GM21529 (cell line): ENCODE measurements around the gene MIAT.
"Not testable (repeated sequence)": the region's sequence is repeated elsewhere in the genome, so short reads cannot be mapped to it uniquely, and the experiment has no call there.

Source experiments
- ATAC-seq: cut with Tn5 transposase; IDR thresholded peaks from one replicate; pipeline ENCODE4 v1.9.1; 2021; ENCODE audit not compliant: unreplicated experiment

MIAT gene

DNA sequence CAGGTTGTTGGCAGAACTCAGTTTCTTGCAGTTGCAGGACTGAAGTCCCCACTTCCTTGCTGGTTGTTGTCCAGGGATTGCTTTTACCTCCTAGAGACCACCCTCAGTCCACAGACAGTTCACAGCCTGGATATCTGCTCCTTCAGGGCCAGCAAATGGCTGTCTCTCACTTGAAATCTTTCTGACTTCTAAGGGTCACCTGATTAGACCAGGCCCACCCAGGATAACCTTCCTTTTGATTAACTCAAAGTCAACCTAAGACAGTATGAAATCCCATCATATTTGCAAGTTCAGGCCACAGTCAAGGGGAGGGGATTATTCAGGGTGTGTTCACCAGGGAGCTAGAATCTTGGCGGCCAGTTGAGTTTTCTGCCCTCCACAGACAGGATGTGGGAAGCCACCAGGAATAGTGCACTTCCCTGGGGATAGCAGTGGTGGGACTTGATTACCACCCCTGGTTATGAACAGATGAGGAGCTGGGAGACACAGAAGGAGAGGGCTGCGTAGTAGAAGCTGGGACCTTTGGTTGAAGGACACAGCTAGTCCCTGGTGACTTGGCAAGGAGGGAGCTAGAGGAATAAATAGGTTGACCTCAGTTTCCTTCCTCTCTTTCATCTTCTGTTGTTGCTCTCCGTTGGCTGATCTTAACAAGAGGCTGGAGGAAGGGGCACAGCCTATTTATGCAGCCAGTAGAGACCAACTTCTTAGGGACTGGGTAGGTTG, 33.4 kb downstream of the MIAT start:
- no peak for ATAC-seq

DNA sequence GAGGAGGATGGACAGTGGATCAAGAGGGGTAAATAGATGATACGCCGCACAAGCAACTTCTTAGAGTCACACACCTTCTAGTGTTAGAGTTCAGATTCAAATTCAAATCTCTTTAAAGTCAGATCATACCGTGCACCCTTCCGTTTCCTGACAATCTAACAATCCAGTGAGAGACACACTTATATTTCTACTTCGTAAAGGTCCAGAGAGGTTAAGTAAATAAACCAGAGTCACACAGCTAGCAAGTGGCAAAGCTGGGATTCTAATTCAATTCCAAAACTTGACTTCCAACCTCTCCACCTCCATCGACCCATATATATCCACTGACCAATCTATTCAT, 34.0 kb downstream of the MIAT start:
- no peak for ATAC-seq

DNA sequence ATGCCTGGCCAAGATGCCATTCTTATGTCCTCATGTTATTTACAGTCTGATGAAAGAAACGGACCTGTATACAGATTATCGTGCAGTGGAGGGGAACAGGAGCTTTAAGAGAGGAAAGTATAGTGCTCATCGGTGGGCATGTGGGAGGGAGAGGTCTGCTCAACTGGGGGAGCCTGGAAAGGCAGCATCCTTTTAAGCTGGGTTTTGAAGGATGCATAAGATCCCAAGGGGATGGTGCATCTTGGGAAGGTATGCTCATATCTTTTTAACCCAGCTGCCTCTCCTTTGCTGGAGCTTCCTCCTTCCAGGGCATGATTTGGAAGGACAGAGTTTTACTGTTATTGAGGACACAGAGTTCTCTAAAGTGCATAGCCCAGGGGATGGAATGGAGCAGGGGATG, 34.8 kb downstream of the MIAT start:
- no peak for ATAC-seq

DNA sequence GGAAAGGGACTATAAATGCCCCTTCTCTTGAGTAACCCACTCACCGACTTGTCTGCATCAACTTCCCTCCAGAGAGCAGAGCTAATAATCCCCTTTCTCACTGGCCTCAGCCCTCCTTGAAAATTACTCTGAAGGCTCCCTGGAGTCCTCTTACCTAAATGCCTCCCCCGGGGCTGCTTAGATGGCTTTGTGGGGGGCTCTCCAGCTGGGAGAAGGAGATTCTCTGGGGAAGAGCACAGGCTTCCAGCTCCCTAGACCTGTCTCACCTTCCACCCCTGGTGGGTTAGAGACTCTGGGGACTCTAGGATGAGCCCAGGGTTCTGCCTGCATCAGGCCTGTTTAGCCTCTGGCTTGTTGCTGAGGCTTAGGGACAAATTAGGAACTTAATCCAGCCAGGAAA, 39.8 kb downstream of the MIAT start:
- no peak for ATAC-seq

DNA sequence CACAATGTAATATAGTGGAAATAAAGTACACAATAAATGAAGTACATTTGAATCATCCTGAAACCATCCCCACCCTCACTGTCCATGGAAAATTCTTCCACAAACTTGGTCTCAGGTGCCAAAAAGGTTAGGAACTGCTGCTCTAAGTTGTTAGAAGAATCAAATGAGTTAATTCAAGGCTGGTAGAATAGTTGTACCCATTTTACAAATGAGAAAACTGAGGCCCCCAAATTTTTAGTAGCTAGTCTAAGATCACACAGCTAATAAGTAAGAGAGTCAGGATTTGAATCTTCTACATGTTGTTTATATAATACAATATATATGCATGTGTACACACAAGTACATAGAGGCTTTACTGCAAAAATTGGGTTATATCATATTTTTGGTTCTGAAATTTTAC, 43.1 kb downstream of the MIAT start:
- ATAC-seq: no peak

DNA sequence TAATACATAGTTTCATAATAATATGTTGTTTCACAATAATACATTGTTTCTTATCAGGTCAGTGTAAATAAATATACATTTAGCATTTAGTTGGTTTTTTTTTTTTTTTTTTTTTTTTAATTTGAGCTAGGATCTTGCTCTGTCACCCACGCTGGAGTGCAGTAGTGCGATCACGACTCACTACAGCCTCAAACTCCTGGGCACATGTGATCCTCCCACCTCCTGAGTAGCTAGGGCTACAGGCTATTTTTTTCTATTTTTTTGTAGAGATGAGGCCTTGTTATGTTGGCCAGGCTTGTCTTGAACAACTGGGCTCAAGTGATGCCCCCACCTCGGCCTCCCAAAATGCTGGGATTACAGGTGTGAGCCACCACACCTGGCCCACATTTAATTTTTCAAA, 43.5 kb downstream of the MIAT start:
- no peak for ATAC-seq

DNA sequence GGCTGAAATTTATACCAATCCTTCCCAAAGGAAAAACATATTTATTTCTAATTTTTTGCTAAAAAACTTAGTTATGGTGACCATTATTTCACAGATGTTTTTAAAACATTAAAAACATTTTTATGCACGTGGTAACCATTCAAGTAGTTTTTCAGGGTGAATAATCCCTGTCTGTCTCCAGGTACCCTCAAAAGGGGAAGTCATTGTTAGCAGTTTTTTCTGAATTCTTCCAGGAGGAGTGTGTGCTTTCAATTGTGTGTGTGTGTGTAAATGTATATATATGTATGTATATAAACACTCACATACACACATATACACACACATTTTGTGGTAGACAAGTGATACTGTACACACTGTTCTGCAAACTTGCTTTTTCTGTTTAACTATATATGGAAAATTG, 43.9 kb downstream of the MIAT start:
- no peak for ATAC-seq

DNA sequence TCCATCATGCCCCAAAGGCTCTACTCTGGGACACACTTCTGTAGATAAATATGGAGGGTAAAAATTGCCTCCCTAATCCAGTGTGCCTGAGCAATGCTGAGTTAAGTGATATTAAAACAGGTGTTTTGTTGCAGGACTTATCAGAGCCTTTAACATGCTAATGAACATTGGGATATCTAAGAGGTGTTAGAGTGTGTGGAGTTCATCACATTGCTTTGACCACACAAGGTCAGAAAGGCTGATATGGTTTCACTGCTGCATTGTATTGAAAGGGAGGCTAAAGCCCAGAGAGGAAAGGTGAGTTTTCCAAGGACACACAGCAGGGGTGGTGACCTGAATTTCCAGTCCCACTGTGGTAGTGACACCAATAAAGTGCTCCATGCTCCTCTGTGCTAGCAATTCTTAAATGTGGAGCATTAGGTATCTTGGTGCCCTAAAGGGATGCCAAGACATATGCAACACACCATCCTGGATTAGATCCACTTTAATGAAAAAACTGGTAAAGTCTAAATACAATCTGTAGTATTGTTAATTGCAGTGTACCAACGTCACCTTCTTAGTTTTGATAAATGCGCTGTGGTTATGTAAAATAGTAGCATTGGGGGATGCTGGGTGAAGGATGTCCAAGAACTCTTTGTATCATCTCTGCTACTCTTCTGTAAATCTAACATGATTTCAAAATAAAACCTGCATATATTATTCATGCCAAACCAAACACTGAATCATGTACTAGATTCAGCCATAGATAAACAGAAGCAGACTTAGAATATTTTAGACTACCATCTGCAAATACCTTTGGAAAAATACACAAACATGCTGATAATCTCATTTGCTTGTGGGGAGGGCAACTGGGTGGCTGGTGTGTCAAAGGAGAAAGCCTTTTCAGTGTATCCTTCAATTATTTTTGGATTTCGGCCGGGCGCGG, 45.8 kb downstream of the MIAT start:
- no peak for ATAC-seq

DNA sequence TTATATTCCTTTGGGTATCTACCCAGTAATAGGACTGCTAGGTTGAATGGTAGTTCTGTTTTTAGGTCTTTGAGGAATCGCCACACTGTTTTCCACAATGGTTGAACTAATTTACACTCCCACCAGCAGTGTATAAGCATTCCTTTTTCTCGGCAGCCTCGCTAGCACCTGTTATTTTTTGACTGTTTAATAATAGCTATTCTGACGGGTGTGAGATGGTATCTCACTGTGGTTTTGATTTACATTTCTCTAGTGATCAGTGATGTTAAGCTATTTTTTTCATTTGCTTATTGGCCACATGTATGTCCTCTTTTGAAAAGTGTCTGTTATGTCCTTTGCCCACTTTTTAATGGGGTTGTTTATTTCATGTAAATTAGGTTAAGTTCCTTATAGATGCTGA, 48.0 kb downstream of the MIAT start:
- not testable (repeated sequence) for ATAC-seq

DNA sequence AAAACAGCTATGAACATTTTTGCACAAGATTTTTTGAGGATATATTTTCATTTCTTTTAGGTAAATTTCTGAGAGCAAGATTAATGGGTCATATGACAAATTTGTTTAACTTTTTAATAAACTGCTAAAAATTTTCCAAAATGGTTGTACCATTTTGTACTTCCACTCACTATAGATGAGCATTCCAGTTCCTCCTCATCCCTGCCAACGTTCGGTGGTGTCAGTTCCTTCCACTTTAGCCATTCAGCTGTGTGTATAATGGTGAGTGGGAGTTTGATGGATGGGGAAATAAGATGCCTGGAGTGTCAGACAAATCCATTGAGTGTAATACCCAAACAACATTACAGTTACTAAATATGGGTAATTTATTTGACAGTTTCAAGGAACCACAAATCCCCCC, 49.7 kb downstream of the MIAT start:
- ATAC-seq: no peak

DNA sequence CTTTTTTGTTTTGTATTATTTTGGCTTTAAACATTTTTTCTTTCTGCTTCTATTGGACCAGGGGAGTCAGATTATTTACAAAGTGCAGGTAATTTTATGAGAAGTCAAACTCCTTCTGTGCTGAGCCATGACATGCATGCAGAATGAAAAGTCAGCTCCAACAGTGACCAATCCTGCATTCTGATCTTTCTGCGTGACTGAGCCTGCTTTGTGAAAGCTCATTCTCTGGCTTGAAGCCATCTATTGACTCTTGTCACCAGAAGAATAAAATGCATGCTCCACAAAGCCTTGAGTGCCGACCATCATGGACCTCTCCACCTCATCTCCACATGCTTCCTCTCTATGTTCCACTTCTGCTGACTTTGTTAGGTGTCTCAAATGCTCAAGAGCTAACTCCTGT, 50.2 kb downstream of the MIAT start:
- no peak for ATAC-seq

DNA sequence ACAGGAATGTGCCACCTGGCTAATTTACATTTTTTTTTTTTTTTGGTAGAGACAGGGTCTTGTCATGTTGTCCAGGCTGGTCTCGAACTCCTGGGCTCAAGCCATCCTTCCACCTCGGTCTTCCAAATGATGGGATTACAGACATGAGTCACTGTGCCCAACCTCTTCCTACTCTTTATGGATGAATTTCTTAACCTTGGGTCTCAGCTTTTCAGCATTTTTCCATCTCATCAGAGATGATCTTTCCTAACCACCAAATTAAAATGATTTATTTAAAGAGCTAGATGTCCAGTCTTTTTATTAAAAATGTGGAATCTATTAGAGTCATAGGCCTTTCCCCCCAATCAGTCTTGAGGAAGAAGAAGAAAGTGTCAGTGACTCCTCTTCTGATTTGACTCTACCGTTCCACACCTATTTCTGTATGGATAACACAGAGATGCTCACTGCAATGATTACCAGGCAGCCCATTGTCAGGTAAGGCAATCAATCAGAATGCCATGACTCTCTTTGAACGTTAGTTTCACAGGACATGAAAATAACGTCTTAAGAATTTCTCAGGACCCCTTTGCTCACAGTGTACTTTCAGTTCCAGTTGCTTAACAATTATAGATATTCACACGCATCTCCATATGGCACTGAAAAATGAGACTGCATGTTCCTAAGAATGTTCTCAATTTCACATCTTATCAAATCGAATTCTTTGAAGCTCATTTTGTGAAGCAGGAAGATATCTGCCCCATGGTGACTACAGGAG, 51.0 kb downstream of the MIAT start:
- ATAC-seq: no peak

DNA sequence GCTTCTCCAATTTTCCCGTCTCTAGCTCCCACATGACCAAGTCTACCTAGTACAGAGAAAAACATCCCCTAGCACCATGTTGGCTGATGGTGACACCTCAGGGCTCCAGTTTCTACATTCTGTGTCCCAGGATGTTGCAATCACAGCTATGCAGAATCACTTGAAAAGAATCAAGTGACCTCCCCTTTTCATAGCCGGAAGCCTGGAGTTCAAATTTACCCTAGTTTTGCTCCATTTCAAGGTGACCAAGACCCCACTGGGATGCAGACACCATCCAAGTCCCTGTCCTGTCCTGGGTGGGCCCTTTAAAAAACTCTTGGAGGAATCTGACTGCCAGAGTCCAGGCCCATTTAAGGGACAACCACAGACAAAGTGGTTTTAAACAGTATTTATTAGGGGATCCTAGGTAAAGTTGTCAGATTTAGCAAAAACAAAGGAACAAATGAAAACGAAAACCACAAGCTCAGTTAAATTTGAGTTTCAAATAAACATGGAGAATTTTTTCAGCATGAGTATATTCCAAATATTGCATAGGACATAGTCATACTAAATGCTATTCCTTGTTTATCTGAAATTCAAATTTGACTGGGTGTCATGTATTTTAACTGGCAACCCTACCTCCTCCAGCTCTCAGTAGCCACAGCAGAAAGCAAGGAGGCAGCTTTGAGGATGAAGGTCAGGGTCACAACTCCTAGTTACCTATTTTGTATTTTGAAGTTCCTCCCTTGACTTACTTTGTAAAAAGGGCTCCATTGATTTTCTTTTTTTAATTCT, 52.4 kb downstream of the MIAT start:
- ATAC-seq: no peak

DNA sequence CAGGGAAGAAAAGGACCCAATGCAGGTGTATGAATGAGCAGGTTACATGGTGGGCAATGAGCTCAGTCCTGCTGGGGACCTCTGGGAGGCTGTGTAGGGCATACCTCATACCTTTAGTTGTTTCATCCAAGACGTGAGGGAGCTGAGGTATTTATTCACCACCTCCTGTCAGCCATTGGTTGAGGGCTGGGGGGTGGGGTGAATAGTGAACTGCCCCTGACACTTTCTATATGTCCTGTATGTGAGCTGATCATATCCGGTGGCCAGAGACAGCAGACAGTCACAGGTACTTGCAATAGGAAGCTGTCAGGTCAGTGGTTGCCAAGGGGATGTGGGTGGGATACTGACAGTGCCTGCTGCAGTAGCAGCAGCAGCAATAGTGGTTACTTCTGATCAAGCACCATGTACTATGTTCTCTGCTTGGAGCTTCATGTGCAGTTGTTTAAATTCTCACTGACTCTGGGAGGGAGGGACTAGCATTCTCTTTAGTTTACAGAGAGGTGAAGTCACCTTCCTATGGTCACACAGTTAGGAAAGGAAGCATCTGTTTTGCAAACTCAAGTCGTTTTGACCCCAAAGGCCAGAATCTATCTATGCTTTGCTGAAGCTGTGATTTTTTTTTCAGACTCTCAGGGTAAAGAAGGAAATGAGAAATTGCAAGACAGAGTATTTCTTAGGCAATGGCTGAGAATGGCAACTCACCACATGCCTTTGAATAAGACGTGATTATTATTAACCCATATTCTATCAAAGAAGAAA, 54.0 kb downstream of the MIAT start:
- no peak for ATAC-seq

DNA sequence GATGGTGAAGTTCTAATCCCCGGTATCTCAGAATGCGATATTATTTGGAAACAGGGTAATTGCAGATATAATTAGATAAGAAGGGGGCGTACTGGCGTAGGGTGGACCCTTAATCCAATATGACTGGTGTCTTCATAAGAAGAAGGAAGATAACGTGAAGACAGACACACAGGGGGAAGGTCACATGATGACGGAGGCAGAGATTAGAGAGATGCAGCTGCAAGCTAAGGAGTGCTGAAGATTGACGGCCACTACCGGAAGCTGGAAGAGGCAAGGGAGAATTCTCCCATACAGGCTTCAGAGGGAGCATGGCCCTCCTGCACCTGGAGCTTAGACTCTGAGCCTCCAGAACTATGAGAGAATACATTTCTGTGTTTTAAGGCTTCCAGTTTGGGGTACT, 54.8 kb downstream of the MIAT start:
- no peak for ATAC-seq

DNA sequence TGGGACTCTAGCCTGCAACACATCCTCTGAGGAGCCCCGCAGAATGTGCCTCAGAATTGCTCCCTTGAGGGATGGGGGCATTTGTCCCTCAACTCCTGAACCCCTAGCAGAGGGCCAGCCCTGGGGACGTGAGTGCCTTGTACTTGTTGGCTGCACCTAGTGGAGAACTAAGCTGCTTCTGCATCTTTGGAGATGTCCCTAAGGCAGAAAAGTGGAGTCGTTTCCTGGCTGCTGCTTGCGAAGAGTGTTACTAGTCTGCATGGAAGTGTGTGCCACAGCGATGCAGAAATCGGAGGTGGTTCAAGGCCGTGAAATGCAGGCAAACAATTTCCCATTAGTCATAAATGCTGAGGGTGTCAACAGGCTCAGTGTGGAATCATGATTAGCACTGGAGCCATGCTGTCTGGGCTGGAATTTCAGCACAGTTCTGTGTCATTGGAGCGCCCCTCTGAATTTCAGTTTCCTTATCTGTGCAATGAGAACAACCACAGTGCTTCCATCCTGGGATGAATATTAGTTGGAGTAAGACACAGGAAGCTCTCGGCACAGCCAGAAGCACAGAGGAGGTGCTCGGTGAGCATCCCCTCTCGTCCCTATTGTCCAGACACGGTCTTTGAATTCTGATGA, 56.5 kb downstream of the MIAT start:
- ATAC-seq: no peak

DNA sequence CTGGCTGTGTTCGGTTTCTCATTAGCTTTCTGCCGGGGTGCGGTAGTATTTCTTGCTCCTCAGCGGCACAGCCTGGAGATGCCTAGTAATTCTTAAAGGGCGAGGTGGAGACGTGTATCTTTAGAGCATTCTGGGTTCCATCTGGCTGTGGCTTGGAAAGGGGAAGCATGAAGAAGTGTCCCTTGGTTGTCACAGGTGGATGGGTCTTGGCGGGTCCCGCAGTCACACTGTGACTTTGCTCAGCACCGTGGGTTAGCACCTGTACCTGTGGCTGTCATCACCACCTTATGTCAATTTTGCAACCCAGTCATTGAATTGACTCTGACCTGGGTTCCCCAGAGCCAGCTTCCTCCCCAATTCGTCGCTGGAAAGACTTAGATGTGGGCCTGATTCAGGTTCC, 57.6 kb downstream of the MIAT start:
- no peak for ATAC-seq

DNA sequence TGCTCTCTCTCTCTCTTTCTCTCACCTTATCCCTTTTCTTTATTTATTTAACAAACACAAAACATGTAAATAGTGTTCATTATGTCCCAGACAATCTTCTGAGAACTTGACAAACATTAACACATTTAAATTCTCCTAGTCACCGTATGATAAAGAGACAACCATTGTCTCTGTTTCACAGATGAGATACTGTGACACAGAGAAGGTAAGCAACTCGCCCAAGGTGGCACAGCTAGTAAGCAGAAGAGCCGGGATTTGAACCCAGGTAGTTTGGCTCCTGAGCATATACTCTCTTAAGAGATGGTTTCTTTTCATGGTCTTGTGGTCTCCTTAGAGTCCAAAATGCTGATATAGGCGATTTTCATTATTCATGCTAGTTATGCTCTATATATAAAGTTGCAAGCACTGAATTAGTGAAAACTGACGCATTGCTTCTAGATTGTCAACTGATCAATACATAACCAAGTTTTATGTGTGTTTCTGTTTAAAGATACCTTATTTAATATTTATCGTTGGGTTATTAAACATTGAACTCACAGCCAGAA, 58.1 kb downstream of the MIAT start:
- no peak for ATAC-seq

DNA sequence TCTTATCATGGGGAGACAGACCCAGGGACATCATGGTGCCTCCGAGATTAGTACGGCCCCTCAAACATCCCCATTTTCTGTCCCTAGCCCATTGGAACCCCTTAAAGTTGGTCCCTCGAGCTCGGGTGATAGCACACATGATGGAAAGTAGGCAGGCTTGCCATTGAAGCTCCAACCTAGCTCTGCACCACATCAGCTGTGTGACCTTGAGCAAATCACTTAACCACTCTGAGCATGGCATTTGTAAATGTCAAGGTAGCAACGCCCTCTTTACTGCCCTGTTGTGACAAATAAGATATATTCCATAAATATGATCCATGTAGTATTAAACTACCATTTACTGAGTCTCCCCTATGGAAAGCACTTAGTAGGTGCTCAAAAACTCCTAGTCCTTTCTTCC, 61.1 kb downstream of the MIAT start:
- no peak for ATAC-seq

DNA sequence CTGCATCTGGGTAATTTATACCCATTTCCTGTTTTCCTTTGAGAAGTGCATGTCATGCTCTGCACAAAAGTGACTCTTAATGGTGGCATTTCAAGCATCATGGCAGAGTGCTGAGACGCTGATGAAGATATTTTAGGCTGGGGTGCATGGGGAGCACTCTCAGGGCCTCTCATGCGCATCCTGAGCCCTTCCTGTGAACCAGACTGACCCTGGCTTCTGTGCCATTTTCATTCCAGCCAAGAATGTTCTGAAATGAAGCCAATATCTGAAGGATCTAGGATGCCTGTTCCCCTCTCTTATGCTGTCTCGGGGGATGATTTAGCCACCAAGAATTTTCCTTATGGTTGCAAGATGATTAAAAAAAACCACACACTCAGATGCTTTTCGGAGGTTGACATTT, 61.5 kb downstream of the MIAT start:
- no peak for ATAC-seq
